ENCODE measurements around the gene BCLAF1. TPM values are rescaled to one million over a fixed set of nuclear protein-coding genes. Genes with fewer than 3 reads are reported as not detected.

The BCLAF1 gene
- total and polyA plus RNA-seq, 9 of the 15 experiments (the other 6 are each of a cell fraction or from before 2014, with no cell fraction given), result 65.4 to 286 (median 165) TPM

DNA sequence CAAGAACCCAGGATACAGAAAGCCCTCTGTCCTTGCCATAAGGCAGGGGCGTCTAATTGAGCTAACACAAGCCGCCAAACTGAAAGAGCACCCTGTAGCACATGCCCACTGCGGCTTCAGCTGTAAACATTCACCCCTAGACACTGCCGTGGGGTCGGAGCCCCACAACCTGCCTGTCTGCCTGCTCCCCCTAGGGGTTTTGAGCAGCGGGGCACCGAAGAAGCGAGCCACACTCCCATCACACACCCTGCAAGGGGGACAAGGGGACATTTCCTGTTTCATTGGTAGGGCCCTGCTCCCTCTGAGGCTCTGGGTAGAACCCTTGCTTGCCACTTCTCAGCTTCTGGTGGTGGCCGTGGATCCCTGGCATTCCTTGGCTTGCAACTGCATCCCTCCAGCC, 45.2 kb upstream of the BCLAF1 start (continued):
- TF ChIP-seq, protein P1, sequence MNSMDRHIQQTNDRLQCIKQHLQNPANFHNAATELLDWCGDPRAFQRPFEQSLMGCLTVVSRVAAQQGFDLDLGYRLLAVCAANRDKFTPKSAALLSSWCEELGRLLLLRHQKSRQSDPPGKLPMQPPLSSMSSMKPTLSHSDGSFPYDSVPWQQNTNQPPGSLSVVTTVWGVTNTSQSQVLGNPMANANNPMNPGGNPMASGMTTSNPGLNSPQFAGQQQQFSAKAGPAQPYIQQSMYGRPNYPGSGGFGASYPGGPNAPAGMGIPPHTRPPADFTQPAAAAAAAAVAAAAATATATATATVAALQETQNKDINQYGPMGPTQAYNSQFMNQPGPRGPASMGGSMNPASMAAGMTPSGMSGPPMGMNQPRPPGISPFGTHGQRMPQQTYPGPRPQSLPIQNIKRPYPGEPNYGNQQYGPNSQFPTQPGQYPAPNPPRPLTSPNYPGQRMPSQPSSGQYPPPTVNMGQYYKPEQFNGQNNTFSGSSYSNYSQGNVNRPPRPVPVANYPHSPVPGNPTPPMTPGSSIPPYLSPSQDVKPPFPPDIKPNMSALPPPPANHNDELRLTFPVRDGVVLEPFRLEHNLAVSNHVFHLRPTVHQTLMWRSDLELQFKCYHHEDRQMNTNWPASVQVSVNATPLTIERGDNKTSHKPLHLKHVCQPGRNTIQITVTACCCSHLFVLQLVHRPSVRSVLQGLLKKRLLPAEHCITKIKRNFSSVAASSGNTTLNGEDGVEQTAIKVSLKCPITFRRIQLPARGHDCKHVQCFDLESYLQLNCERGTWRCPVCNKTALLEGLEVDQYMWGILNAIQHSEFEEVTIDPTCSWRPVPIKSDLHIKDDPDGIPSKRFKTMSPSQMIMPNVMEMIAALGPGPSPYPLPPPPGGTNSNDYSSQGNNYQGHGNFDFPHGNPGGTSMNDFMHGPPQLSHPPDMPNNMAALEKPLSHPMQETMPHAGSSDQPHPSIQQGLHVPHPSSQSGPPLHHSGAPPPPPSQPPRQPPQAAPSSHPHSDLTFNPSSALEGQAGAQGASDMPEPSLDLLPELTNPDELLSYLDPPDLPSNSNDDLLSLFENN (IDR thresholded peaks at IDR 0.05; ENCODE audit: low read depth in 2 of 2, low read length in 2 of 2), result no peak
- TF ChIP-seq, protein P2, sequence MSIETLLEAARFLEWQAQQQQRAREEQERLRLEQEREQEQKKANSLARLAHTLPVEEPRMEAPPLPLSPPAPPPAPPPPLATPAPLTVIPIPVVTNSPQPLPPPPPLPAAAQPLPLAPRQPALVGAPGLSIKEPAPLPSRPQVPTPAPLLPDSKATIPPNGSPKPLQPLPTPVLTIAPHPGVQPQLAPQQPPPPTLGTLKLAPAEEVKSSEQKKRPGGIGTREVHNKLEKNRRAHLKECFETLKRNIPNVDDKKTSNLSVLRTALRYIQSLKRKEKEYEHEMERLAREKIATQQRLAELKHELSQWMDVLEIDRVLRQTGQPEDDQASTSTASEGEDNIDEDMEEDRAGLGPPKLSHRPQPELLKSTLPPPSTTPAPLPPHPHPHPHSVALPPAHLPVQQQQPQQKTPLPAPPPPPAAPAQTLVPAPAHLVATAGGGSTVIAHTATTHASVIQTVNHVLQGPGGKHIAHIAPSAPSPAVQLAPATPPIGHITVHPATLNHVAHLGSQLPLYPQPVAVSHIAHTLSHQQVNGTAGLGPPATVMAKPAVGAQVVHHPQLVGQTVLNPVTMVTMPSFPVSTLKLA (conservative IDR thresholded peaks at IDR 0.05), result 0 out of 4 replicates have a peak, but pooled peaks of 1 of the 2 experiments have one; percentile 6
- TF ChIP-seq BRF1 (IDR thresholded peaks at IDR 0.05; ENCODE audit: borderline replicate concordance, extremely low read depth, insufficient read length) (no peak), RFX7 (CRISPR knock-in tag; IDR thresholded peaks at IDR 0.05) (no peak), FOXJ2 (tag; IDR thresholded peaks at IDR 0.05) (no peak), CCAR2 (IDR thresholded peaks at IDR 0.05; ENCODE audit: low read depth, low read length) (no peak), RBBP5 (IDR thresholded peaks at IDR 0.05; ENCODE audit: borderline replicate concordance, insufficient read depth, low read length, poor library complexity, severe bottlenecking) (peak; percentile 3), CEBPB (tag; IDR thresholded peaks at IDR 0.05) (no peak), ADNP (tag; IDR thresholded peaks at IDR 0.05) (no peak), CBFA2T2 (conservative IDR thresholded peaks at IDR 0.05) (no peak), RAD21 (CRISPR knock-in tag; conservative IDR thresholded peaks at IDR 0.05 in 1 of 2, IDR thresholded peaks at IDR 0.05 in 1 of 2) (peak in 1 of 2 experiments; percentile 44; a peak in 2 of 4 replicates), TBP (optimal IDR thresholded peaks at IDR 0.05; ENCODE audit: low read depth, low read length) (no peak)
- TF ChIP-seq, protein P3, sequence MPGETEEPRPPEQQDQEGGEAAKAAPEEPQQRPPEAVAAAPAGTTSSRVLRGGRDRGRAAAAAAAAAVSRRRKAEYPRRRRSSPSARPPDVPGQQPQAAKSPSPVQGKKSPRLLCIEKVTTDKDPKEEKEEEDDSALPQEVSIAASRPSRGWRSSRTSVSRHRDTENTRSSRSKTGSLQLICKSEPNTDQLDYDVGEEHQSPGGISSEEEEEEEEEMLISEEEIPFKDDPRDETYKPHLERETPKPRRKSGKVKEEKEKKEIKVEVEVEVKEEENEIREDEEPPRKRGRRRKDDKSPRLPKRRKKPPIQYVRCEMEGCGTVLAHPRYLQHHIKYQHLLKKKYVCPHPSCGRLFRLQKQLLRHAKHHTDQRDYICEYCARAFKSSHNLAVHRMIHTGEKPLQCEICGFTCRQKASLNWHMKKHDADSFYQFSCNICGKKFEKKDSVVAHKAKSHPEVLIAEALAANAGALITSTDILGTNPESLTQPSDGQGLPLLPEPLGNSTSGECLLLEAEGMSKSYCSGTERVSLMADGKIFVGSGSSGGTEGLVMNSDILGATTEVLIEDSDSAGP (CRISPR knock-in tag; IDR thresholded peaks at IDR 0.05), result no peak
- TF ChIP-seq, protein P4, sequence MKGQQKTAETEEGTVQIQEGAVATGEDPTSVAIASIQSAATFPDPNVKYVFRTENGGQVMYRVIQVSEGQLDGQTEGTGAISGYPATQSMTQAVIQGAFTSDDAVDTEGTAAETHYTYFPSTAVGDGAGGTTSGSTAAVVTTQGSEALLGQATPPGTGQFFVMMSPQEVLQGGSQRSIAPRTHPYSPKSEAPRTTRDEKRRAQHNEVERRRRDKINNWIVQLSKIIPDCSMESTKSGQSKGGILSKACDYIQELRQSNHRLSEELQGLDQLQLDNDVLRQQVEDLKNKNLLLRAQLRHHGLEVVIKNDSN (CRISPR knock-in tag; IDR thresholded peaks at IDR 0.05), result 0 out of 2 replicates have a peak, but pooled peaks have one; percentile 31
- TF ChIP-seq, protein P5, sequence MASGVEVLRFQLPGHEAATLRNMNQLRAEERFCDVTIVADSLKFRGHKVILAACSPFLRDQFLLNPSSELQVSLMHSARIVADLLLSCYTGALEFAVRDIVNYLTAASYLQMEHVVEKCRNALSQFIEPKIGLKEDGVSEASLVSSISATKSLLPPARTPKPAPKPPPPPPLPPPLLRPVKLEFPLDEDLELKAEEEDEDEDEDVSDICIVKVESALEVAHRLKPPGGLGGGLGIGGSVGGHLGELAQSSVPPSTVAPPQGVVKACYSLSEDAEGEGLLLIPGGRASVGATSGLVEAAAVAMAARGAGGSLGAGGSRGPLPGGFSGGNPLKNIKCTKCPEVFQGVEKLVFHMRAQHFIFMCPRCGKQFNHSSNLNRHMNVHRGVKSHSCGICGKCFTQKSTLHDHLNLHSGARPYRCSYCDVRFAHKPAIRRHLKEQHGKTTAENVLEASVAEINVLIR (CRISPR knock-in tag; IDR thresholded peaks at IDR 0.05), result no peak
- TF ChIP-seq, protein P6, sequence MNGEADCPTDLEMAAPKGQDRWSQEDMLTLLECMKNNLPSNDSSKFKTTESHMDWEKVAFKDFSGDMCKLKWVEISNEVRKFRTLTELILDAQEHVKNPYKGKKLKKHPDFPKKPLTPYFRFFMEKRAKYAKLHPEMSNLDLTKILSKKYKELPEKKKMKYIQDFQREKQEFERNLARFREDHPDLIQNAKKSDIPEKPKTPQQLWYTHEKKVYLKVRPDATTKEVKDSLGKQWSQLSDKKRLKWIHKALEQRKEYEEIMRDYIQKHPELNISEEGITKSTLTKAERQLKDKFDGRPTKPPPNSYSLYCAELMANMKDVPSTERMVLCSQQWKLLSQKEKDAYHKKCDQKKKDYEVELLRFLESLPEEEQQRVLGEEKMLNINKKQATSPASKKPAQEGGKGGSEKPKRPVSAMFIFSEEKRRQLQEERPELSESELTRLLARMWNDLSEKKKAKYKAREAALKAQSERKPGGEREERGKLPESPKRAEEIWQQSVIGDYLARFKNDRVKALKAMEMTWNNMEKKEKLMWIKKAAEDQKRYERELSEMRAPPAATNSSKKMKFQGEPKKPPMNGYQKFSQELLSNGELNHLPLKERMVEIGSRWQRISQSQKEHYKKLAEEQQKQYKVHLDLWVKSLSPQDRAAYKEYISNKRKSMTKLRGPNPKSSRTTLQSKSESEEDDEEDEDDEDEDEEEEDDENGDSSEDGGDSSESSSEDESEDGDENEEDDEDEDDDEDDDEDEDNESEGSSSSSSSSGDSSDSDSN (IDR thresholded peaks at IDR 0.05; ENCODE audit: borderline replicate concordance in 1 of 2, low read depth in 2 of 2, low read length in 2 of 2), result no peak
